HPDE6-E6E7 (cell line): ENCODE measurements around the gene POLR3K.
"Not testable (repeated sequence)": the region's sequence is repeated elsewhere in the genome, so short reads cannot be mapped to it uniquely, and the experiment has no call there.

Experiments
- DNase-seq: peaks from one replicate; pipeline ENCODE4 v3.0.0; 2011; ENCODE audit warnings: missing footprints; ENCODE audit errors: extremely low spot score

The POLR3K gene

DNA sequence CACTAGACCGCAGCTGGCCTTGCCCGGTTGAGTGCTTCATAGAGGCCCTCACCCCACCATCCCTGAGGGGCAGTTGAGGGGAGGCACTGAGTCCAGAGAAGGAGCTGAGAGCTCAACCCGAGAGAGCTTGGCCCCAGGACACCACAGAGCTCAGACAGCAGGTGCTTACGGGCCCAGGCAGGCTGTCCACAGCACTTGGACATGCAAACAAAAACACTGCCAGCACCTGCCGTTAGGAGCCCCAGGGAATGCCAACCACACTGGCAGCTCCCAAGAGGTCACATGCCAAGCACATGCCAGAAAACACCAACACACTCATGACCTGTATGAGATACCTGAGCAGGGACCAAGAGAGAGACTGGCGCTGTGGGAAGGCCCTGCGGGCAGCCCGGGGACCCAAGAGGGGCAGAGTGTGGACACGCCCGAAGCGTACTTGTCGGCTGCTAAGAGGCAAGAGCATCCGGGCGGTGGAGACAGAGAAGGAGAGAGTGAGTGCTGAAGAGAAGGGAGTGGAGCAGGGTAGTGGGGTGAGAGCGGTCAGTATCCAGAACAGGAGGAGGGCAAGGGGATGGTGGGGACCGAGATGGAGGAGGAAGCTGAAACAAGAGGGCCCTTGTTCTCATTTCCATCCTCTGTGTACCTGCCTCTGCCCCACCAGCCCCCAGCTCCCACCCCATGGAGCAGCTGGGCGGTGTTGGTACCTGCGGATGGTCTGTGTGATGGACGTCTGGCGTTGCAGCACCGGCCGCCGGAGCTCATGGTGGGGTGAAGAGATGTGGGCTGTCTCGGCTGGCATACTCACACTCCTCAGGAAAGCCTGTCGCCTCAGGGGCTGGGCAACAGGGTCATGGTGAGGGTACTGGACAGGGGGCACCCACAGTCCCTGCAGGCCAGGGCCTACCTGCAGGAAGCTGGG, 10.8 kb upstream of the POLR3K start:
- DNase-seq = no peak

DNA sequence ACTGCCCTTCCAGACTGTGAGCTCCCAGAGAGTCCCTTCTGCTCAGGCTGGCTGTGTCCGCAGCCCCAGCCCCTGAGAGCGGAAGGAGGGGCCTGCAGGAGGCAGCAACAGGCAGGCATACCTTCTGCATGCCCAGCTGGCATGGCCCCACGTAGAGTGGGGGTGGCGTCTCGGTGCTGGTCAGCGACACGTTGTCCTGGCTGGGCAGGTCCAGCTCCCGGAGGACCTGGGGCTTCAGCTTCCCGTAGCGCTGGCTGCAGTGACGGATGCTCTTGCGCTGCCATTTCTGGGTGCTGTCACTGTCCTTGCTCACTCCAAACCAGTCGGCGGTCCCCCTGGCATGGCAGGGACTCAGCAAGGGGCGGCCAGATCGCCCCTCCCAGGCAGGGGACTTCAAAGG, 10.1 kb upstream of the POLR3K start:
- no peak for DNase-seq

DNA sequence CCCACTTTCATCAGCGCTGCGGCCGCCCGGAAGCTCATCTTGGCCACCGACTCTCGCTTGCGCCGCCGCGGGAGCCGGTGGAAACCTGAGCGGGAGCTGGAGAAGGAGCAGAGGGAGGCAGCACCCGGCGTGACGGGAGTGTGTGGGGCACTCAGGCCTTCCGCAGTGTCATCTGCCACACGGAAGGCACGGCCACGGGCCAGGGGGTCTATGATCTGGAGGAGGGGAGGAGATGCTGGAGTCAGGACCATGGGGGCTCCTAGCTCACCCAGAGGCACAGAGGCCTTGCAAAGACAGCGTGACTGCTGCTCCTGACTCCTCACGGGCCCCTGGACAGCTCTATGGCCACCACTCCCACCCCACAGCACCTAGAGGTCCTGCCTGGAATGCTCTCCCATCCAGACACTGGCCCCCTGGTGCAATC, 9.6 kb upstream of the POLR3K start:
- no peak for DNase-seq

DNA sequence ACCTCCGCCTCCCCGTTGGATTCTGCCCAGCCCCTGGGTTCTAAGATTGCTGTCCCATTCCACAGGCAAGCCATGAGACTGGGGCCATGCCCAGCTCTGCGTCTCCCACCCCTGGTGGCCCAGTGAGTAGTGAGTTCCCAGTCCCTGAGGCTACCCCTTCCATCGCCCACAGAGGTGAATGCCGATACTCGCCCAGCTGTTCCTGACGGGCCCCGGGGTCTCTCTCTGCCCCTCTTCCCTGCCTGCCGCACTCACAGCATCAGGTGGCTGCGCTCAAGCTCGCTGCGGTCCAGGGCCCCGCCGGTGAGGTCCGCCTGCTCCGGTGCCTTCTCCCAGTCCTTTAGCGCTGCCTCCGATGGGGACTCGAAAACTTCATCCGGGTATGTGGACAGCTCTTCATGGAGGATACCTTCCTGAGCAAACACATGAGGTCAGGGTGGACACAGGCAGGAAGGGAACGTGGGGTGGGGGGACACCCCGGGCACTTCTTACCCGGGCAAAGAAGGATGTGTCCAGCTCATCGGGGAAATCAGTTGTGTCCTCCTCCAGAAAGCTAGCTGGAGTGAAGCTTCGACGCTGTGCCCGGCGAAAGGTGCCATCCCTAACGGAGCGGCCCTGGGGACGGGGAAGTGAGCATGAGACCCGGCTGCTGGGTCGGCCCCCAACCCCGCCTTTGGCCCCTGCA, 9.0 kb upstream of the POLR3K start:
- no peak for DNase-seq

DNA sequence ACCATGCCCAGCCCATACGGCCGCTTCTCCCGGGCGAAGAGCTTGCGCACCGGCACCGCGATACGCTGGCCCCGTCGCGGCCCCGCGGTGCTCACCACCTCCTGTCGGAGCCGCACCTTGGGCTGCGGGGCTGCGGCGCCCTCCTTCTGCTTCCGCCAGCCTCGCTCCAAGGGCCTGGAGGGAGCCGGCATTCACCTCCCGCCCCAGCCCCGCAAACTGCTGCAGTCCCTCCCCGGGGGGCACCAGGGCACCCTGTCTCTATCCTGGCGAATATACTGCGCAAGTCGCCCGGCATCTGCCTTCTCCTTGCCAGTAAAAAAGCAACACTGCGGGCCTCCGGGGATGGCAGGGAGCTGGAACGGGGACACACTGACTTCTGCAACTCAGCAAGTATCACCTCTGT, 8.5 kb upstream of the POLR3K start:
- no peak for DNase-seq

DNA sequence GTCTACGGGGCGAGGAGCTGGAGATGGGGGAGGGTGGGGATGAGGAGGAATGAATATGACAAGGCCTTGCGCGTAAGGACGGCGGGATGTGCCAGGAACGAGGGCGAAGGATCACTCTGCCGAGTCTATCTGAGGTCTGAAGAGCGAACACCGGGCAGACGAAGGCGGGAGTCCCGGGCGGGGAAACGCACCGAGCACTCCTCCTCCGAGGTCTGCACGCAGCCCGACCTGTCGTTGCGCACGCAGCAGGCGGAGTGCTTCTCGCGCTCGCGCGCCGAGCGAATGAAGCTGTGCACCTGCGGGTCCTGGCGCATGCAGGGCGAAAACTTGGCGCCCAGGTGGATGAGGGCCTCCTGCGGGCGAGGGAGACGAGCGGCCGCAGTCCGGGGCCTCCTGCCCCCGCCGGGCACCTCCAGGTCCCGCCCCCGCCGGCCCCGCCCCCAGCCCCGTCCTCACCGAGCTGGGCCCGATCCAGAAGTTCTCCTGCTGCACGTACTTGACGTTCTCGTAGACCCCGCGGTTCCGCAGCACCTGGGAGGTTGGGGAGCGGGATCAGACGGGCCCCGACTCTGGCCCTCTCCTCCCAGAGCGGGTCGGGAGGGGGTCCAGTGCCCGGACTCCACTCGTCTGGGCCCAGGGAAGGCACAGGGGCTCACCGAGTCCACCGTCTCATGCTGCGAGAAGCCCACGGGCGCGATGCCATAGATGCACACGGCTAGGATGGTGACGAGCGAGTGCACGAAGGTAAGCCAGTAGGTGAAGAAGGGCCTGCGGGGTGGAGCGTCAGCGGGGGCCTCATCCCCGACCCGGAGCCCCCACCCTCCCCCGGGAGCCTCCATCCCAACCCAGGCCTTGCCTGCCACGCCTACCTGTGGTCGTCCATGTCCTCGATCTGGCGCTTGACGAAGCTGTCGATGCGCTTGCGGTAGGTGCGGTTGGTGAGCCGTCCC, 7.8 kb upstream of the POLR3K start:
- DNase-seq = no peak

DNA sequence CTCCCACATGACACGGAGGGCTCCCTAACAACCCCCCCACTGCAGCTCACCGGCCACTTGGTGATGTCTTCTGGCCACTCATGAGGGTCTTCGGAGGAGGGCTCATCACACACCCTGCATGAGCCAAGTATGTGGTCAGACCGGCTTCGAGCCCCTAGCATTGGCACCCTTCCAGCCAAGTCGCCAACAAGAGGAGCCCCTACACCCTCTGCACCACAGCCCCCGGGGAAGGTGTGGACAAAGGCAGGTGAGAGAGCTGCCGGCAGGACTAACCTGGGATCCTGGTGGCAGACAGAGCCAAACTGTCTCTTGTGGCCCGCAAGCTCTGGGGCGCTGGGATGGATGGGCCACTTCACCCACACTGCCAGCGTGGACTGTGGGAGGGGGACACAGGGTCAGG, 6.8 kb upstream of the POLR3K start:
- DNase-seq = no peak

DNA sequence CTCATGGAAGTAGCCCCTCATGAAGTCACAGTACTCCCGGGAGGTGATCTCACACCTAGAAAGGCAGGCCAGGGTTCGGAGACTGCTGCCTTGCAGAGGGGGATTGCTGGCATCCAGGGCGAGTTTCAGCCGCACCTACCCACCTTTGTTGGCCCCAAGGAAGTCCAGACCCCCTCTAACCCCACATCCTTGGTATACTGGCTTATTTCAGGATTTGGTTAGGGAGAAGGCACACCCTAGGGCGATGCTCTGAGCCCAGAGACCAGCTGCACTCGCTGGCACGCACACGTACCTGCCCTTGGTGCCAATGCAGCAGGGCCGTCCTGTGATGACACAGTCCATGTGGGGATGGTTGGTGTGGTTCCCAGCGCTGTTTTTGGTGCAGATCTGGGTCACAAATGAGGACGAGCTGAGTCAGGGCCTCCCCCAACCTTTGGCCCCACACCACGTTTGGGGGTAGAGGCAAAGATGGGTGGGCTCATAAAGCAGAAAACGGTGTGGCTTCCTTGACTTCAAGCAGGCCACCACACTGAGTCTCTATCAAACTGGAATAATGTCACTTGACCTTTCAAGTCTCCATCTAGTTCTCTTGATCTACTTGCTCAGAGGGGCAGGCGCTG, 6.1 kb upstream of the POLR3K start:
- DNase-seq = no peak

DNA sequence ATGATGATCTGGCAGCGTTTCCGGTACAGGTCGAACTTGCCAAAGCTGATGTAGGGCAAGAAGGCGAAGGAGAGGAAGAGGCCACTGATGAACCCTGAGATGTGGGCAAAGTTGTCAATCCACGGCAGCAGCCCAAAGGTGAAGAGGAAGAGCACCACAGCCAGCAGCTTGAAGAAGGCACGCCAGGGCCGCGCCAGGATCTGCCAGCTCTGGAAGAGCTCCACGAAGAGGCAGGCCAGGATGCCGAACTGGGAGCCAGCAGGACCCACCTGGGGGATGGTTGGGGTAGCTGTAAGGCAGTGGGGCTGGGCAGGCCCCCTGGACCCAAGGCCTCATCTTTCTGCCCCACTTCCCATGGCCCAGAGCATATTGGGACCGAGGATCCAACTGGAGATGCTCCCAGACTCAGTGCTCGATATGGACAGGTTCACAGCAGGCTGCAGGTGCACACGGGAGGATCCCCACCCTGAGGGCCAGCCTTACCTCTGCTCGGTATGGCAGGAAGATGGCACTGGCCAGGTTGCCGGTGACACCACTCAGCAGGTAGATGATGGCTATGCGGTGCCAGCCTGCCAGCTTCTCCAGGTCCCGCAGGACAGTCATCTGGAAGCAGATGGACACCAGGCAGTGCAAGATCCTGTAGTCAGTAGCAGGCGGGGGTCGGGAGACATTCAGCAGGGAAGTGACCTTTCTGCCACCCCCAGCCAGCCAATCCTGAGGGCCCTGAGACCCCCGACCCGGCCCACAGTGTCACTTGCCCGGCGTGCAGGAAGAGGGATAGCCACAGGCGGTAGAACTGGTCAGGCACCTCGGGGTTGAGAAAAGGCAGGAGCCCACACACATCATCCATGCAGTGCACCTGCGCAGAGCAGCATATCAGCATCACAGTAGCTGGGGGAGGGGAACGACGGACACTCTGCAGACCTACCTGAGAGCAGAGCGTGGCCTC, 5.4 kb upstream of the POLR3K start:
- no peak for DNase-seq

DNA sequence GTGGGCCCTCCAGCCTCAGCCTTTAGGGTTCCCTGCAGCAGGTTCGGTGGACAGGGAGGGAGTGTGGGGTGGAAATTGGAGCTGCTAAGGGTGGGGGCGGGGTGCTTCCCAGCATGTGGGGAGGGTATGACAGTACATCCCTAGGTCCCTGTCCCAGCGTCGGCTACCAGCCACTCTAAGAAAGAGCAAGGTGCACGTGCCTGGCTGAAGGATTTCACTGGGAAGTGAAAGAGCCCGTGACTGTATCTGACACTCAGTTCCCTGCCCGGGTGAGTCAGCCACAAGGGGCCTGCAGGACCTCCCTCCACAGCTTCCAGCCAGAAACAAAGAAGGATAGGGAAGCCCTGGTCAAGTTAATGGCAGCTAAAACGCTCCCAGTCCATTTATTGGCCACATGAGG, 4.3 kb upstream of the POLR3K start:
- DNase-seq = no peak

DNA sequence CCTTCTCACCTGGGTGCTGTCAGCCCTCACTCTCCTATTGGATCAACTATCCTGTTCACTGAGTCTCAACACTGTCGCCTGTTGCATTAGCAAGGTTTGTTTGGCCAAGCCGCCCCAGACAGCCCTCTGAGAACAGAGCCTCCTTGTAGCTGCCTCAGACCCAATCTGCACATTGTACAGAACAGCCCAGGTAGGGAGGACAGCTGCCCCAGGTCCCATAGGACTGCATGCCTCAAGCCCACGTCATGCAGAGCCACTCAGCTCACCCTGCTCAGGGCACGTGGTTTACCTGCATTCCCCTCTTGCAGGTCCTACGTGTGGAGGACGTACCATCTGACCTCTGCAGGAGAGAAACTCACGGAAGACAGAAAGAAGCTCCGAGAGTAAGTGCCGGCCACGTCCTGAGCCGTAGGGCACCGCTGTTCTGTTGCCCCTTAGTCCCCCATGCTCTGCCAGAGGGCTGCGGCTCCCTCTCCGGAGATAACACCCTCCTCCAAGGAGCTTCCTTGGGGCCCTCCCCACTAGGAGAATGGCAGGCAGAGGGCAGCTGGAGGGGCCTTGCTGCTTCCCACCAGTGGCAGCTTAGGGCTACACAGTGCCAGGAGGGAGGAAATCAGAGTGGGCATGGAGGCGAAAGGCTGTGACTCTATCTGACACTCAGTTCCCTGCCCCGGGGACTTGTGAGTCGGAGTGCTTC, 3.0 kb upstream of the POLR3K start:
- no peak for DNase-seq

DNA sequence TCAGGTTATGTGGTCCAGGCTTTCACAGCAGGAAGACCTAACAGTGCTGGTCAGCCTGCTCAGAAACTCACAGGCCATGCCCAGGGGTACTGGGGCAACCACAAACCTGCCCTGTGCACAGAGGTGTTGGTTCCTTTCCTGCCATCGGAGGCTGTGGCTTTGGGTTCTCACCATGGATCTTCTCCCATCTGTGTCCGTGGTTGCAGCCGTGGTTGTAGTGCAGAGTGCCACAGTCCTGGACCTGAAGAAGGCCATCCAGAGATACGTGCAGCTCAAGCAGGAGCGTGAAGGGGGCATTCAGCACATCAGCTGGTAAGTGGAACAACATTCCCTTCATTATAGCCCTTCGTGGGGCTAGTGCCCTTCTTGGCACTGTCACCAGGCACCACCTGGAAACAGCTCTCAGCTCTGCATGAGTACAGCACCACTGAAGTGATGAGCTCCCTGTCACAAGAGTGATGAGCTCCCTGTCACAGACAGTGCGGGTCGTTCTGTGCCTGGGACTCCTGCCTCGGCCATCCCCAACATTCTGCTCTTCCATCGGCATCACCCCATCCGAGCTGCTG, 2.2 kb upstream of the POLR3K start:
- no peak for DNase-seq

DNA sequence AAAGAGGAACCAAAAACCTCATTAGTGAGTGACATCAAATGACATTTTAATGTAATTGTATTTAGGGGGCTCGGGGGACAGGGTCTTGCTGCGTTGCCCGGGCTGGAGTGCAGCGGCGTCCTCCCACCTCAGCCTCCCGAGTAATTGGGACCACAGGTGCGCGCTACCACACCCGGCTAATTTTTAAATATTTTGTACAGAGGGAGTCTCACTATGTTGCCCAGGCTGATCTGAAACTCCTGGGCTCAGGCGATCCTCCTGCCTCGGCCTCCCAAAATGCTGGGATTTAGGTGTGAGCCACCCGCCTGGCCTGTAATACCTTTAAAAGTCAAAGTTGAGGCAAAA, 801 bp upstream of the POLR3K start:
- no peak for DNase-seq

DNA sequence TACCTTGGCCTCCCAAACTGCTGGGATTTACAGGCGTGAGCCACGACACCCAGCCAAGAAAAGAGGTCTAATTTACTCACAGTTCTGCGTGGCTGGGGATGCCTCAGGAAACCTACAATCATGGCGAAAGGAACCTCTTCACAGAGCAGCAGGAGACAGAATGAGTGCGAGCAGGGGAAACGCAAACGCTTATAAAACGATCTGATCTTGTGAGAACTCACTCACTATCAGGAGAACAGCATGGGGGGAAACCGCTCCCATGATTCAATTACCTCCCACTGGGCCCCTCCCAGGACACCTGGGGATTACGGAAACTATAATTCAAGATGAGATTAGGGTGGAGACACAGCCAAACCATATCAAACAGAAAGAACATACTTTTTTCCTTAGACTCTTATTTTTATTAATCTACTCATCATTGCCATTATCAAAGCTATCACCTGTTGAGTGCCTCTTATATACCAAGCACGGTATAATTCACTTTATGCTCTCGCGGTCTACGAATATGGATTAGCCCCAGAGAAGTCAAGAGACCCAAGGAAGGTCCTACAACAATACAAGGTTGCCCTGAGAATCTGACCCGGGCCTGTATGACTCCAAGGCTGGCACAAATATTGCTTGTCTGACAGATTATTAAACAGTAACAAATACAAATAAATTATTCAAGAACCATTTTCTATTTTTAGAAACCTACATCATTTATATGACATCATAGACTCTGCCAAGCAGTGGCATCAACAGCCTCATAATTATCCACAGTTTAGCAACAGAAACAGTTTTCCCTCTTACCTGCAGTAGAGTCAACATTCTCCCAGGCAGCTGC, 2.4 kb downstream of the POLR3K start:
- no peak for DNase-seq

DNA sequence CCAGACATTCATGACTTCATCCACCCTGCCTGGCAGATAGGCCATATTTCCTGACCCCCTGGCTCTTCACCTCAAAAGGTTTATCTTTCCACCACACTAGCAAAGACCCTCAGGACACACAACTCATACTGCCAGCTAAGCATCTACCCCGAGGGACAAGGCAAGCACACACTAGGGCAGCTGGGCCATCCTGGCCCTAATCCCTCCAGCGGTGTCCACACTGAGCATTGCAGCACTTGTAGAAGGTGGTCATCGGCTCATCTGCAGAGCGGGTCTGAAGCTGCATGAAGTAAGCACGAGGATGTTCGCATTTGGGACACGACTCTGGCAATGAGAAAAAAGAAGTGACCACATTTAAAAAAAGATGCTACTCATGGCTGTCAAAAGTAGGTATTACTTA, 6.2 kb downstream of the POLR3K start:
- no peak for DNase-seq

DNA sequence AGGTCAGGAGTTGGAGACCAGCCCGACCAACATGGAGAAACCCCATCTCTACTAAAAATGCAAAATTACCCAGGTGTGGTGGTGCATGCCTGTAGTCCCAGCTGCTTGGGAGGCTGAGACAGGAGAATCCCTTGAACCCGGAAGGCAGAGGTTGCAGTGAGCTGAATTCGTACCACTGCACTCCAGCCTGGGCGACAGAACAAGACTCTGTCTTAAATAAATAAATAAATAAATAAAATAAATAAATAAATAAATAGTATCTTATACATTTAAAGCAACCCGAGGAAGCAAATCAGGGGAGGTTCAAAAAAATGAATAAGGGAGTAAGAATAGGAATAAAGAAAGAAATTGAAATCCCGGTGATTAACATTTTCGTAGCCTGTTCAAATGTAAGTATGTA, 6.9 kb downstream of the POLR3K start:
- not testable (repeated sequence) for DNase-seq

DNA sequence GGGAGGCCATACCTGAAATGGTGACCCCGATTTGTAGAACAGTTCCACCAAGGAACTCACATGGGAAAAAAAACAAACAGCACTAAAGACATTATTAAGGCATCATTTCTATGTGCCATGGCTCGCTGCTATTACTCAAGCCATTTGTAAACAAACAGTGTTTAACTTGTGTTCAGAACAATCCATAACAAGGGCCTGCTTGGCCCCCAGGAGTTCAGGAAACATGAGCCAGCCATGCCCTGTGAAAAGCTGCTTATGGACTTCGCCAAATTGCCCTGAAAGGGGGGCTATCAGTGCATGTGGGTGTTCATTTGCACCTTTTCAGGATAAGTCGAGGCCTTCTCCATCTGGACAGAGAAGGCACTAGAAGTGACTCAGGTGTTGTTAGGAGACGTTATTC, 8.0 kb downstream of the POLR3K start:
- no peak for DNase-seq

DNA sequence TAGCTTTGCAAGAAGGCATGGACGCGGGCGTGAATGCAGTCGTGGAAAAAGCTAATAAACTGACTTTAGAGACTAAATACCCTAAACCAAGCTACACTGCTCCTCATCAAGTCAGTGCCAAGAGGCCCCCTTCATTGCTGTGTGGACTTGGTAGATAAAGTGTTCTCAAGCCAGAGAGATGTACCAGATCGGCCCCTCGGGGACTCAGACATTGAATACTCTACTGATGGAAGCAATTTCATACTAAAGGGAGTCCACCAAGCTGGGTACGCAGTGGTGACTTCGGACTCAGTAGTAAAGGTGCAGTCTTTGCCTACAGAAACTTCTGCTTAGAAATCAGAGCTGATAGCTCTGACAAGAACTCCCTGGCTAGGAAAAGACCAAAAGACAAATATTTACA, 8.8 kb downstream of the POLR3K start:
- no peak for DNase-seq

DNA sequence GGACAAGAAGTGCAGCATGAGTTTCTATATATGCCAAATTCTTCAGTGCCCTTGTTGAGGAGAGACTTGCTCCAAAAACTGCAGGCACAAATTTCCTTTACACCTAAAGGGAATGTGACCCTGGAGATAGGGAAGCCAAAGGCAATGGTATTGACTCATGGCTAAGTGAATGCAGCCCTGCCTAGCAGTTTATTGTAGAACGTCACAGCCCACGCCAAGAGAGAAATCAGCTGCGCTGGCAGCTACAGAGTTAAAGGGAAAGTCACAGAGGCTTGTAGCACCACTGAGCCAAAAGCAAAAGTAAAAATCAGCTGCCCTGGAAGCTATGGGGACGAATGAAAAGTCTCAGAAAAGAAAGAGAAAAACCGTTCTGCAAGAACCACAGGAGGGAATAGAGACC, 10.1 kb downstream of the POLR3K start:
- no peak for DNase-seq
